ENCODE measurements around the gene AFP.

The AFP gene

GRCh38 chr4:73415807-73416238 is 20.2 kb upstream of the AFP start:
- no peak for DNase-seq

GRCh38 chr4:73416423-73417087 is 19.5 kb upstream of the AFP start:
- no peak for DNase-seq

- no peak for DNase-seq
These were observed 18.7 kb upstream of the AFP start for GRCh38 chr4:73417342-73417741.

- DNase-seq: no peak
These were observed 18.0 kb upstream of the AFP start for GRCh38 chr4:73417973-73418372.

GRCh38 chr4:73418677-73419076 is 17.3 kb upstream of the AFP start:
- no peak for DNase-seq

GRCh38 chr4:73419106-73420038 is 16.6 kb upstream of the AFP start:
- no peak for DNase-seq

GRCh38 chr4:73420615-73421014 is 15.4 kb upstream of the AFP start:
- DNase-seq: no peak

- no peak for DNase-seq
These were observed 14.1 kb upstream of the AFP start for GRCh38 chr4:73421708-73422457.

- DNase-seq: no peak
These were observed 13.6 kb upstream of the AFP start for GRCh38 chr4:73422458-73422752.

- no peak for DNase-seq
These were observed 12.8 kb upstream of the AFP start for GRCh38 chr4:73423184-73423583.

GRCh38 chr4:73426666-73427065 is 9.4 kb upstream of the AFP start:
- DNase-seq: no peak

- no peak for DNase-seq
These were observed 6.9 kb upstream of the AFP start for GRCh38 chr4:73429118-73429517.

GRCh38 chr4:73429826-73430587 is 6.0 kb upstream of the AFP start:
- no peak for DNase-seq

GRCh38 chr4:73431813-73432168 is 4.2 kb upstream of the AFP start:
- DNase-seq: no peak

- DNase-seq: no peak
These were observed 3.6 kb upstream of the AFP start for GRCh38 chr4:73432169-73433000.

- no peak for DNase-seq
These were observed 2.9 kb upstream of the AFP start for GRCh38 chr4:73433140-73433539.

- no peak for DNase-seq
These were observed 1.7 kb upstream of the AFP start for GRCh38 chr4:73434311-73434710.

GRCh38 chr4:73436674-73437557 is 895 bp downstream of the AFP start:
- no peak for DNase-seq

GRCh38 chr4:73437558-73437956 is 1.5 kb downstream of the AFP start:
- DNase-seq: no peak

- DNase-seq: no peak
These were observed 2.0 kb downstream of the AFP start for GRCh38 chr4:73438048-73438447.

- DNase-seq: no peak
These were observed 2.7 kb downstream of the AFP start for GRCh38 chr4:73438582-73439215.

All from stimulated activated CD4-positive, alpha-beta T cell treated with anti-CD3 and anti-CD28 coated beads, Interleukin-2, amount 100 ng/mL, for 48 hours (primary cell).